DND-41 (cell line): Measurements from ENCODE around the gene ZBTB42.

ENCODE experiments used
- ATAC-seq: fragments of 200-7000 bp; cut with Tn5 transposase; 3 replicates; pipeline ENCODE4 v1.9.1; 2021; ENCODE audit warnings: low read depth; ENCODE audit not compliant: insufficient read depth
- DNase-seq: peaks from one replicate; pipeline ENCODE4 v3.0.0-alpha.2; 2020
- H2AFZ ChIP-seq: 2 replicates; pipeline ENCODE4 v1.6.0; 2012; ENCODE audit warnings: low read depth, low read length
- H3K27ac ChIP-seq: 2 replicates; pipeline ENCODE4 v1.5.1; 2012; ENCODE audit warnings: low read length, inconsistent platforms
- H3K27me3 ChIP-seq: fragments of 200-600 bp; sonication (generic); 2 replicates; pipeline ENCODE4 v1.6.0; 2012; ENCODE audit warnings: low read length, mild to moderate bottlenecking, inconsistent platforms; ENCODE audit not compliant: insufficient read depth, poor library complexity
- H3K36me3 ChIP-seq: 2 replicates; pipeline ENCODE4 v1.5.1; 2012; ENCODE audit warnings: low read length, inconsistent platforms; ENCODE audit not compliant: insufficient read depth
- H3K4me1 ChIP-seq: 2 replicates; pipeline ENCODE4 v1.5.1; 2012; ENCODE audit warnings: mild to moderate bottlenecking, low read length; ENCODE audit not compliant: insufficient read depth
- H3K4me2 ChIP-seq: 2 replicates; pipeline ENCODE4 v1.6.0; 2012; ENCODE audit warnings: mild to moderate bottlenecking, moderate library complexity, low read length, inconsistent platforms; ENCODE audit not compliant: insufficient read depth
- H3K4me3 ChIP-seq, 2 experiments: fragments of 200-600 bp in 1 of 2; shearing (Covaris generic) in 1 of 2; 2 replicates each; pipeline ENCODE4 v1.5.1; 2012 to 2016; ENCODE audit warnings: inconsistent platforms in 2 of 2, low read length in 2 of 2, mild to moderate bottlenecking in 2 of 2, low read depth in 1 of 2, moderate library complexity in 1 of 2
- H3K79me2 ChIP-seq: 2 replicates; pipeline ENCODE4 v1.6.0; 2012; ENCODE audit warnings: low read length, inconsistent platforms; ENCODE audit not compliant: insufficient read depth
- H3K9ac ChIP-seq: 2 replicates; pipeline ENCODE4 v1.6.0; 2012; ENCODE audit warnings: low read depth, mild to moderate bottlenecking, inconsistent platforms, low read length, moderate library complexity
- H3K9me3 ChIP-seq: 2 replicates; pipeline ENCODE4 v1.5.1; 2012; ENCODE audit warnings: low read length, moderate library complexity, mild to moderate bottlenecking, inconsistent platforms; ENCODE audit not compliant: insufficient read depth, severe bottlenecking
- H4K20me1 ChIP-seq: 2 replicates; pipeline ENCODE4 v1.6.0; 2012; ENCODE audit warnings: low read length; ENCODE audit not compliant: insufficient read depth
- CTCF ChIP-seq: IDR thresholded peaks from 2 replicates; pipeline ENCODE4 v1.5.1; 2012; ENCODE audit warnings: borderline replicate concordance, low read length, moderate library complexity, mild to moderate bottlenecking; ENCODE audit not compliant: poor library complexity, severe bottlenecking; ENCODE audit errors: extremely low read depth
- EZH2 ChIP-seq: IDR thresholded peaks from 3 replicates; pipeline ENCODE4 v1.6.1; 2012; ENCODE audit warnings: borderline replicate concordance, low read depth, mild to moderate bottlenecking, moderate library complexity, low read length, inconsistent platforms; ENCODE audit not compliant: severe bottlenecking

The ZBTB42 gene

DNA sequence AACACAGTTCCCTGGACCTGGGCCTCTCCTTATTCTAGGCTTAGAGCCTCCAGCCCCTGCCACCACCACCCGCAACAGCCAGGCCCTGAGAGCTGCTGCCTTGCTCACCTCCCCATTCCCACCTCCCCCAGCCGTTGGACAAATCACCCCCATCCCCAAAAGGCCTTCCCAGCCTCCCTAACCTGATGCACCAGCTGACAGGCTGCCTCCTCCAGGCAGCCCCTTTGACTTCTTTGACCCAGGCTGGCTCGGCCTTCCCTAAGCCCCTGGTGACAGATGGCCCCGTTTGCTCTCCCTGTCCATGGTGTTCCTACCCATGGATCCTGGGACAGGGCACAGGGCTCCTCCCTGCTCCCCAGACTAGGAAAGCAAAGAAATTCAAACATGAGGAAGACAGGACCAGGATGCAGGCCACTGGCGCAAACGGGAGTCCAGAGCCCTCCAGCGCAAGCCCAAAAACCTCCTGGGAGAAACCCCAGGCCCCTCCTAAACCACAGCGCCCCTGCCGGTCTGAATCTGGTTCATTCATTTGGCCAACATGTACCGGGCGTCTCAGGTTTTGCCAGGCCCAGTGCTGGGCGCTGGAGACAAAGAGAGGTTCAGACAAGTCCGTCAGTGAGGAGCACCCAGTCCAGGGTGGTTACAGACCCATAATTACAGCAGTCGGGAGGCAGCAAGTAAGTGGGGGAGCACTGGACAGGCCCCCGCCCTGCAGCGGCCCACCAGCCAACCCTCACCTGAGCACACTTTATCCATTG, 7.8 kb upstream of the ZBTB42 start:
- H3K9ac ChIP-seq = peak overlapping the region; percentile 95
- H3K4me2 ChIP-seq = peak overlapping the region; percentile 98
- ATAC-seq (no peak), DNase-seq (no peak)
- no peak overlapping the region for H2AFZ ChIP-seq
- peak overlapping the region in 1 of 2 experiments; percentile 87; a peak in 2 of 4 replicates for H3K4me3 ChIP-seq
- peaks cover 67% of the 10 kb centered on the region for H4K20me1 ChIP-seq
- H3K79me2 ChIP-seq = peaks cover 72% of the 10 kb centered on the region
- H3K36me3 ChIP-seq = peaks cover 59% of the 10 kb centered on the region
- peak overlapping the region; percentile 75; the same call in 1 of the 2 replicates for H3K27ac ChIP-seq
- TF ChIP-seq EZH2 (no peak), CTCF (no peak)
- H3K4me1 ChIP-seq = peaks cover 44% of the 10 kb centered on the region
- no peaks in the 10 kb centered on the region for H3K9me3 ChIP-seq
- no peaks in the 10 kb centered on the region for H3K27me3 ChIP-seq

DNA sequence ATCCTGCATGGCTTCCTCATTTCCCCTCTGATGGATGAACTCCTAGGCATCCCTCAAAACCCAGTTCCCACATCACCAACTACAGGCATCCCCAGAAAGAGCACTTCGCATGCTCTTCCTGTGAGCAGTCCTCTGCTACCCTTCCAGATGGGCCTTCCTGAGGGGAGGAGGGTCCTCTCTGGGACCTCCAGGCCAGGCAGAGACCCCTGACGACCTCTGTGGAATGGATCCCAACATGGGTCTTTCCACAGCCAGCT, 7.3 kb upstream of the ZBTB42 start:
- DNase-seq (no peak), ATAC-seq (no peak)
- peak overlapping the region in 1 of 2 experiments; percentile 87; a peak in 3 of 4 replicates for H3K4me3 ChIP-seq
- peaks cover 67% of the 10 kb centered on the region for H3K79me2 ChIP-seq
- peaks cover 44% of the 10 kb centered on the region for H3K4me1 ChIP-seq
- H3K4me2 ChIP-seq = peak overlapping the region; percentile 98
- H3K27me3 ChIP-seq = no peaks in the 10 kb centered on the region
- H3K9ac ChIP-seq = peak overlapping the region; percentile 95
- peaks cover 62% of the 10 kb centered on the region for H4K20me1 ChIP-seq
- no peak overlapping the region for H2AFZ ChIP-seq
- peaks cover 54% of the 10 kb centered on the region for H3K36me3 ChIP-seq
- H3K27ac ChIP-seq = peak overlapping the region; percentile 75; the same call in 1 of the 2 replicates
- TF ChIP-seq EZH2 (no peak), CTCF (no peak)
- no peaks in the 10 kb centered on the region for H3K9me3 ChIP-seq

DNA sequence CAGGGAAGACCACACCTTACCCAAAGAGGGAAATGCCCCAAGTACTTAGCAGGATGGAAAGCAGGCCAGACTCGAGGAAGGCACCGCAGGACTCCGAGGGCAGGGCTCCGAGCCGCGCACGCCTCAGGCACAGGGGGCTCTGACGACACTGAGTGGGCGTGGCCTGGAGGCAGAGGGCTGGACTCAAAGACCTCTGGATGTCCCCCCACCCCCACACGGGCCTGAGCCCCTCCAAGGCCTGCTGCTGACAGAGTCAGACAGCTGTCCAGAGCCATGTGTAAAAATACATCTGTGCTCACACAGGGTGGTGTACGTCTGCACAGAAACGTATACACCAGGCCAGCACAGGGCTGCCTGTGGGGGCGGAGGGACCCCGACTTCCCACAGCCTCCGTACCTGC, 6.8 kb upstream of the ZBTB42 start:
- Histone ChIP-seq H3K27ac (peak overlapping the region; percentile 75; the same call in 1 of the 2 replicates), H3K4me2 (peak overlapping the region; percentile 98), H3K4me3 (peak overlapping the region; percentile 87 to 93; a peak in 3 of 4 replicates), H4K20me1 (peaks cover 57% of the 10 kb centered on the region), H3K4me1 (peaks cover 44% of the 10 kb centered on the region), H3K27me3 (no peaks in the 10 kb centered on the region), H3K79me2 (peaks cover 62% of the 10 kb centered on the region), H3K9me3 (no peaks in the 10 kb centered on the region), H3K9ac (peak overlapping the region; percentile 95), H3K36me3 (peaks cover 49% of the 10 kb centered on the region), H2AFZ (no peak overlapping the region)
- TF ChIP-seq CTCF (no peak), EZH2 (no peak)
- ATAC-seq (peak; percentile 52), DNase-seq (peak; percentile 60)

GRCh38 chr14:104794631-104794992, 6.3 kb upstream of the ZBTB42 start:
- Histone ChIP-seq H2AFZ (peak overlapping the region; percentile 27; the same call in 1 of the 2 replicates), H3K27me3 (no peaks in the 10 kb centered on the region), H3K4me1 (peaks cover 42% of the 10 kb centered on the region), H3K27ac (peak overlapping the region; percentile 75), H3K79me2 (peaks cover 57% of the 10 kb centered on the region), H3K9ac (peak overlapping the region; percentile 95), H3K4me2 (peak overlapping the region; percentile 98), H4K20me1 (peaks cover 52% of the 10 kb centered on the region), H3K36me3 (peaks cover 44% of the 10 kb centered on the region), H3K9me3 (no peaks in the 10 kb centered on the region), H3K4me3 (peak overlapping the region; percentile 87 to 93)
- DNase-seq (no peak), ATAC-seq (peak; percentile 15; the same call in 2 of the 3 replicates)
- TF ChIP-seq CTCF = peak; percentile 6
- TF ChIP-seq EZH2 = no peak
